Endothelial cell of umbilical vein (primary cell): Measurements from ENCODE around the gene TLX1.

Experiments
- CTCF ChIP-seq, 2 donors: IDR thresholded peaks; 1 replicate in 1 of 2; 2 replicates in 1 of 2; pipeline ENCODE4 v1.5.1; 2011; ENCODE audit warnings: low read length in 2 of 2, mild to moderate bottlenecking in 2 of 2, moderate library complexity in 2 of 2, control low read depth in 1 of 2, inconsistent platforms in 1 of 2, low read depth in 1 of 2; ENCODE audit not compliant: insufficient read depth in 1 of 2; ENCODE audit errors: extremely low read depth in 1 of 2
- EZH2 ChIP-seq: IDR thresholded peaks from 2 replicates; pipeline ENCODE4 v1.6.1; 2012; ENCODE audit warnings: borderline replicate concordance, low read depth, mild to moderate bottlenecking, moderate library complexity, low read length, inconsistent platforms; ENCODE audit not compliant: severe bottlenecking
- GATA2 ChIP-seq: IDR thresholded peaks from 2 replicates; pipeline ENCODE4 v1.7.0; 2011; ENCODE audit warnings: low read depth, mild to moderate bottlenecking, moderate library complexity, mixed read lengths, low read length; ENCODE audit not compliant: insufficient read length, insufficient read depth
- MAX ChIP-seq: IDR thresholded peaks from 2 replicates; pipeline ENCODE4 v1.6.1; 2011; ENCODE audit not compliant: insufficient read depth, insufficient read length
- MYC ChIP-seq: IDR thresholded peaks from one replicate; pipeline ENCODE4 v1.6.1; 2011; ENCODE audit warnings: mild to moderate bottlenecking, low read depth, low read length
- POLR2A ChIP-seq: IDR thresholded peaks from 2 replicates; pipeline ENCODE4 v1.6.1; 2012; ENCODE audit warnings: low read depth, mild to moderate bottlenecking, control low read depth, low read length

- TF ChIP-seq CTCF (IDR thresholded peaks at IDR 0.05; ENCODE audit: extremely low read depth in 1 of 2, insufficient read depth in 1 of 2, low read depth in 1 of 2, low read length in 2 of 2) (no peak), EZH2 (no peak), GATA2 (no peak), MAX (no peak), MYC (no peak), POLR2A (no peak)
Observed at GRCh38 chr10:101130141-101130540, 959 bp upstream of the TLX1 start.
